Thoracic aorta (tissue), 2 donors: ENCODE results near the gene TET2. TPM values are rescaled to one million over a fixed set of nuclear protein-coding genes. Genes with fewer than 3 reads are reported as not detected.

Experiments
- ATAC-seq: fragments of 150-250 bp; one replicate; pipeline ENCODE4 v1.8.0; 2017; ENCODE audit warnings: low read depth; ENCODE audit not compliant: insufficient number of reproducible peaks, low FRiP score
- DNase-seq: peaks from one replicate; pipeline ENCODE4 v3.0.0-alpha.2; 2020; ENCODE audit warnings: low spot score
- H3K27ac ChIP-seq, 2 donors: fragments of 200-600 bp; sonication (generic); 1 replicate in 1 of 2; 2 replicates in 1 of 2; pipeline ENCODE4 v1.5.1; 2016; ENCODE audit warnings: mild to moderate bottlenecking in 2 of 2, moderate library complexity in 2 of 2
- H3K27me3 ChIP-seq: fragments of 200-600 bp; sonication (generic); replicated peaks from 2 replicates; pipeline ENCODE4 v1.6.0; 2016; ENCODE audit warnings: mild to moderate bottlenecking; ENCODE audit not compliant: insufficient read depth
- H3K36me3 ChIP-seq: fragments of 200-600 bp; sonication (generic); one replicate; pipeline ENCODE4 v1.5.1; 2016
- H3K4me1 ChIP-seq, 2 donors: fragments of 200-600 bp; sonication (generic); 1 replicate in 1 of 2; 2 replicates in 1 of 2; pipeline versions ENCODE4 v1.5.1 to v1.6.0; 2016; ENCODE audit warnings: low read depth in 2 of 2, mild to moderate bottlenecking in 1 of 2; ENCODE audit not compliant: control insufficient read depth in 1 of 2
- H3K4me3 ChIP-seq: fragments of 200-600 bp; sonication (generic); 2 replicates; pipeline ENCODE4 v1.5.1; 2016; ENCODE audit warnings: mild to moderate bottlenecking
- H3K9me3 ChIP-seq: fragments of 200-600 bp; sonication (generic); 2 replicates; pipeline ENCODE4 v1.5.1; 2016
- CTCF ChIP-seq: fragments of 200-600 bp; sonication (generic); IDR thresholded peaks from one replicate; pipeline ENCODE4 v1.5.1; 2019; ENCODE audit warnings: antibody characterized with exemption
- total RNA-seq, 2 donors: library from RNA; depleted of rRNA; stranded (reverse); fragments of >200 nt; gene quantifications; one replicate each; pipeline versions ENCODE4 v1.1.0 to v1.2.3, GENCODE V29; 2016

The TET2 gene
- total RNA-seq, 2 donors from 2014 or later: 23.6 to 31.7 TPM

DNA sequence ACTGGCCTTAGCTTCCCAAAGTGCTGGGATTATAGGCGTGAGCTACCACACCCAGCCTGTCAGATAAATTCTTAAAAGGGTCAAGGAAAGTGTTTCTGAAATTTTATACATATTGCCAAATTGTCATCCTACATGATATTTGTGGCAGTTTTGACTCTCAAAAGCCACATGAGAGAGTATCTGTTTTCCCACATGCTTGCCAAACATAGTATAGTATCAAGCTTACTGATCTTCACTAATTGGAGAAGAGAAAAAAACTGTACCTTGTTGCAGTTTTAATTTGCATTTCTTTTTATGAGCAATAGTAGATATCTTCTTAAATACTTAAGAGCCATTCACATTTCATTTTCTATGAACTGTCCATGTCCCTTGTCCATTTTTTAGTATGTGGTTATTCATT, 83.6 kb downstream of the TET2 start:
- Histone ChIP-seq H3K9me3 (no peaks in the 10 kb centered on the region), H3K27ac (no peak overlapping the region), H3K4me3 (no peak overlapping the region), H3K4me1 (peaks cover 0 to 23% of the 10 kb centered on the region in 2 donors), H3K36me3 (no peaks in the 10 kb centered on the region), H3K27me3 (no peaks in the 10 kb centered on the region)
- ATAC-seq (no peak), DNase-seq (no peak)
- TF ChIP-seq CTCF: no peak

DNA sequence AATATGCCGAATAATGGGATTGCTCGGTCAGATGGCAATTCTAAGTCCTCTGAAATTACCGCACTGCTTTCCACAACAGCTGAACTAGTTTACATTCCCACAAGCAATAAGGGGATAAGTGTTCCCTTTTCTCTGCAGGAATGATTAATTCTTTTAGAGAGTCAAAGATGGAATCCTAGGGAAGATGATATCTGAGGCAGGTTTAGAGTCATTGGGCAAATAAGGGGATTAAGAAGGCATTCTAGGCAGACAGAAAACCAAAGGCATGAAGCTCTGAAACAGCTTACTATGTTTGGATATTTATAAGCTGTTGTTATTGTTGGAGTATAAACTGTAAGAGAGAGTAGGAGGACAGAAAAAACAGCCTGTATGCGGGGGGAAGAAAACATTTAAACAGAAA, 85.7 kb downstream of the TET2 start:
- DNase-seq (no peak), ATAC-seq (no peak)
- TF ChIP-seq CTCF: no peak
- Histone ChIP-seq H3K27me3 (no peaks in the 10 kb centered on the region), H3K27ac (no peak overlapping the region), H3K4me1 (peaks cover 0 to 12% of the 10 kb centered on the region in 2 donors), H3K4me3 (no peak overlapping the region), H3K36me3 (no peaks in the 10 kb centered on the region), H3K9me3 (no peaks in the 10 kb centered on the region)

DNA sequence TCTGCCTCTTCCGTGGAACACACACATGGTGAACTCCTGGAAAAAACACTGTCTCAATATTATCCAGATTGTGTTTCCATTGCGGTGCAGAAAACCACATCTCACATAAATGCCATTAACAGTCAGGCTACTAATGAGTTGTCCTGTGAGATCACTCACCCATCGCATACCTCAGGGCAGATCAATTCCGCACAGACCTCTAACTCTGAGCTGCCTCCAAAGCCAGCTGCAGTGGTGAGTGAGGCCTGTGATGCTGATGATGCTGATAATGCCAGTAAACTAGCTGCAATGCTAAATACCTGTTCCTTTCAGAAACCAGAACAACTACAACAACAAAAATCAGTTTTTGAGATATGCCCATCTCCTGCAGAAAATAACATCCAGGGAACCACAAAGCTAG, 87.9 kb downstream of the TET2 start:
- peaks cover 0 to 12% of the 10 kb centered on the region in 2 donors for H3K4me1 ChIP-seq
- no peak for TF ChIP-seq CTCF
- no peaks in the 10 kb centered on the region for H3K27me3 ChIP-seq
- H3K4me3 ChIP-seq: no peak overlapping the region
- ATAC-seq (no peak), DNase-seq (no peak)
- no peaks in the 10 kb centered on the region for H3K9me3 ChIP-seq
- no peak overlapping the region for H3K27ac ChIP-seq
- no peaks in the 10 kb centered on the region for H3K36me3 ChIP-seq

DNA sequence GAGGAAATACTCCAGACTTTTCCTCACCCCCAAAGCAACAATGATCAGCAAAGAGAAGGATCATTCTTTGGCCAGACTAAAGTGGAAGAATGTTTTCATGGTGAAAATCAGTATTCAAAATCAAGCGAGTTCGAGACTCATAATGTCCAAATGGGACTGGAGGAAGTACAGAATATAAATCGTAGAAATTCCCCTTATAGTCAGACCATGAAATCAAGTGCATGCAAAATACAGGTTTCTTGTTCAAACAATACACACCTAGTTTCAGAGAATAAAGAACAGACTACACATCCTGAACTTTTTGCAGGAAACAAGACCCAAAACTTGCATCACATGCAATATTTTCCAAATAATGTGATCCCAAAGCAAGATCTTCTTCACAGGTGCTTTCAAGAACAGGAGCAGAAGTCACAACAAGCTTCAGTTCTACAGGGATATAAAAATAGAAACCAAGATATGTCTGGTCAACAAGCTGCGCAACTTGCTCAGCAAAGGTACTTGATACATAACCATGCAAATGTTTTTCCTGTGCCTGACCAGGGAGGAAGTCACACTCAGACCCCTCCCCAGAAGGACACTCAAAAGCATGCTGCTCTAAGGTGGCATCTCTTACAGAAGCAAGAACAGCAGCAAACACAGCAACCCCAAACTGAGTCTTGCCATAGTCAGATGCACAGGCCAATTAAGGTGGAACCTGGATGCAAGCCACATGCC, 89.7 kb downstream of the TET2 start:
- no peak for TF ChIP-seq CTCF
- H3K27me3 ChIP-seq: no peaks in the 10 kb centered on the region
- peaks cover 0 to 14% of the 10 kb centered on the region in 2 donors for H3K4me1 ChIP-seq
- no peaks in the 10 kb centered on the region for H3K9me3 ChIP-seq
- no peaks in the 10 kb centered on the region for H3K36me3 ChIP-seq
- DNase-seq (no peak), ATAC-seq (no peak)
- no peak overlapping the region for H3K4me3 ChIP-seq
- H3K27ac ChIP-seq: no peak overlapping the region

DNA sequence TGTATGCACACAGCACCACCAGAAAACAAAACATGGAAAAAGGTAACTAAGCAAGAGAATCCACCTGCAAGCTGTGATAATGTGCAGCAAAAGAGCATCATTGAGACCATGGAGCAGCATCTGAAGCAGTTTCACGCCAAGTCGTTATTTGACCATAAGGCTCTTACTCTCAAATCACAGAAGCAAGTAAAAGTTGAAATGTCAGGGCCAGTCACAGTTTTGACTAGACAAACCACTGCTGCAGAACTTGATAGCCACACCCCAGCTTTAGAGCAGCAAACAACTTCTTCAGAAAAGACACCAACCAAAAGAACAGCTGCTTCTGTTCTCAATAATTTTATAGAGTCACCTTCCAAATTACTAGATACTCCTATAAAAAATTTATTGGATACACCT, 90.2 kb downstream of the TET2 start:
- no peaks in the 10 kb centered on the region for H3K27me3 ChIP-seq
- H3K36me3 ChIP-seq: no peaks in the 10 kb centered on the region
- no peak overlapping the region for H3K4me3 ChIP-seq
- DNase-seq: no peak
- TF ChIP-seq CTCF: no peak
- no peaks in the 10 kb centered on the region for H3K9me3 ChIP-seq
- H3K4me1 ChIP-seq: peaks cover 0 to 20% of the 10 kb centered on the region in 2 donors
- ATAC-seq: no peak
- no peak overlapping the region for H3K27ac ChIP-seq
